GM12864 (cell line): ENCODE data around the gene CMYA5.

Experiments
- DNase-seq: peaks from one replicate; pipeline ENCODE4 v3.0.0-alpha.2; 2011; ENCODE audit warnings: low read depth
- H3K4me3 ChIP-seq: 2 replicates; pipeline ENCODE4 v1.5.1; 2011; ENCODE audit warnings: mild to moderate bottlenecking, low read depth, low read length, control low read depth
- CTCF ChIP-seq: IDR thresholded peaks from 2 replicates; pipeline ENCODE4 v1.5.1; 2011; ENCODE audit warnings: low read depth, mild to moderate bottlenecking, moderate library complexity, low read length, control low read depth, inconsistent platforms; ENCODE audit errors: missing control alignments

The CMYA5 gene

GRCh38 chr5:79691007-79691406 is 1.4 kb downstream of the CMYA5 start:
- TF ChIP-seq CTCF = no peak
- H3K4me3 ChIP-seq = no peak overlapping the region
- DNase-seq = no peak

DNA sequence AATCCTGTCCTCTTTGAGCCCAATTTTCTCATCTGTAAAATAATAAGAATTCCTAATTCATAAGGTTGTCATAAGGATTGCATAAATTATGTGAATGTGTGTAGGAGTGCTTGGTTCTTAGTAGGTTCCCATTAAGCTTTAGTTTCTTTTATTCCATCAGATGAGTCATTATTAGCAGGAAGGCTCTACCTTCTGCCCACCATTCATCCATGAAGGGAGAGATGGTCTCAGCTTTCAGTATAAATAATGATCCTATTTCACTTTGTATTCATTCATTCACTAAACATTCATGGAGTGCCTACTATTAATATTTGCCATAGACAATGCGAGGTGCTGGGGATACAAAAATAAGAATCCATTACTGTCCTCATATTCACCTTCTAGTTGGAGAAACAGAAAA is 3.0 kb downstream of the CMYA5 start:
- TF ChIP-seq CTCF = no peak

DNA sequence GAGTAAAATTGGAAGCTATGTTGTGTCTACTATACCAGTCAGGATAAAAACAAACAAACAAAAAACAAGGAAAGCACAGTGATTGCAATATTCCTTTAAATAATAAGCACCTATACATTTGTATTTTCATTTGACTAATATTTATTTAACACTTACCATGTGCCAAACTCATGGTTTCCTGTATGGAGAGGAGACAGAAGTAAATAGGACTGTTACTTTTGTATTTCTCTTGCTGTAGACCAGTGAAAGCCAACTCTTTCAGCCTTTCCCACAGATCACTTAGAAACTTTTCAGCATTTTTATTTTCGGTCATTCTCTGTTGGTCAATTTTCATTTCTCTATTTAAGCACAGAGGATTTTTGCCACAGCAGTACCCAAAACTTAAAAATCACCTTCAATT is 4.5 kb downstream of the CMYA5 start:
- no peak for DNase-seq
- H3K4me3 ChIP-seq = no peak overlapping the region
- no peak for TF ChIP-seq CTCF

More for the DNA sequence above, 3.0 kb downstream of the CMYA5 start:
- no peak overlapping the region for H3K4me3 ChIP-seq
- DNase-seq = no peak

- no peak overlapping the region for H3K4me3 ChIP-seq
- TF ChIP-seq CTCF = no peak
- no peak for DNase-seq
These were observed 5.0 kb downstream of the CMYA5 start for GRCh38 chr5:79694652-79695051.

DNA sequence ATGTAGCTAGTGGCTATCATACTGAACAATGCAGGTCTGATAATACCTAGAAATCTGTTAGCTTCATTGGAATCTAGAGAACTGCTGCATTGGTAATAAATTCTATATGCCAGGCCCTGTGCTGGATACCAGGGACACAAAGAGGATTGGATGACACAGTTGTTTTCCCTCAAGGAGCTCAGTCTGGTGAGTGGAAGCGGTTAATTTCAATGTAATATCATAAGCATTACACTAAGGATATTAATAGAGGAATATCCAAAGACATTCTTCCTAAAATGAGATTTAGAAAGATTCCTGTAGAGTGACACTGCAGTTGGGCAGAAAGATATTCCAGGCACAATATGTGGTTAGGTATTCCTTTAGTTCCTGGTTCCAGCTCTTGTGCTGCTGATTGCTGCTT is 5.9 kb downstream of the CMYA5 start:
- no peak for TF ChIP-seq CTCF
- DNase-seq = no peak
- no peak overlapping the region for H3K4me3 ChIP-seq

DNA sequence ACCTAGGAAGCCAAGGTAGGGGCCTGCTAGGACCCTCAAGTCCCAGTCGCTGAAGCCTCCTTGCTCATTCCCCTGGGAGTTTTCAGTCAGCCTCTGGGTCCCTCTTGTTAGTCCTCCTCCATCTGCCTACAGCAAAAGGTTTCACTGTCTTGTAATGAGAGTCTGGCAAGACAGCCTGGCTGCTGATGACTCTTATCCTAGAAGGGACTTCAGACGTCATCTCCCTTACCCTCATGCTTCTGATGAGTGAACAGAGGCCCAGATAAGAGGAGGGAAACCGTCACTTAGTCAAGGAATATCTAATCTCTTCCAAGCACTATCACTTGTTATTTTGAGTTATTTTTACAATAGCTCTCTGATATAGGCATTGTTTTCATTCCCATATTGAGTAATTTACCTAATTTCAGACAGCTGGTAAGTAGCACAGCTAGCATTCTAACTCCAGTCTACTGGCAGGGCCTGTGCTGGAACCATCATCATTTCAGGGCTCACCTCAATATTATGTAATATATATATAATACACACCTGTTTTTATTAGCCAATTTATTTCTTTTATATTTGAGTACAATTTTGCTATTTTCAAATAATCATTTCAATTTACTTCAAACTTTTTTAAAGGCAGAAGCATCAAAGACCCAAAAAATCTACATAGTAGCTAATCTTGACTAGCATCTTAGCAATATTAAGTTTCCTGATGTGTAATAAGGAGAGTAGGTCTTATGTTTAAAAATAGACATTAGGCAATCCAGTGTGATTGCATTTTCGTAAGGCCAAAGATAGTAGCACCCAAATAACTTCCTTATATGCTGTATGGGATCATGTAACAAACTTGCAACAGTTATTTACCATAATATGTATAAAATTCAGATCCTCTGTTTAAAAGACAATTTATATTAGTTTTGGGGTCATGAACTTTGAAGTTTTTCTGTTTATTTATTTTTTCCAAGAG is 7.9 kb downstream of the CMYA5 start:
- no peak for TF ChIP-seq CTCF

More for the DNA sequence above, 7.9 kb downstream of the CMYA5 start:
- DNase-seq = no peak
- no peak overlapping the region for H3K4me3 ChIP-seq
